SK-N-SH treated with all-trans-retinoic acid at 6 μM for 48 hours (cell line): ENCODE data around the gene HOXC10.

ENCODE experiments used
- ATAC-seq: fragments of 200-7000 bp; cut with Tn5 transposase; 3 replicates; pipeline ENCODE4 v1.9.1; 2020; ENCODE audit warnings: mild to moderate bottlenecking, moderate library complexity
- ARNTL ChIP-seq: fragments of 450-650 bp; formaldehyde crosslinking; IDR thresholded peaks from 2 replicates; pipeline ENCODE4 v1.5.0; 2020; ENCODE audit warnings: low read depth, mild to moderate bottlenecking, moderate library complexity, borderline replicate concordance
- BACH2 ChIP-seq: fragments of 250-450 bp; sonication (Bioruptor Pico); IDR thresholded peaks from 2 replicates; pipeline ENCODE4 v1.9.0; 2021; ENCODE audit warnings: mild to moderate bottlenecking, borderline replicate concordance
- CREB5 ChIP-seq: fragments of 250-450 bp; sonication (Bioruptor Pico); IDR thresholded peaks from 2 replicates; pipeline ENCODE4 v1.5.1; 2020; ENCODE audit warnings: low read depth, mild to moderate bottlenecking, moderate library complexity
- CSDC2 ChIP-seq: fragments of 250-450 bp; sonication (Bioruptor Pico); IDR thresholded peaks from 2 replicates; pipeline ENCODE4 v1.5.0; 2020; ENCODE audit warnings: mild to moderate bottlenecking, moderate library complexity
- CSRNP3 ChIP-seq: fragments of 250-450 bp; sonication (Bioruptor Pico); IDR thresholded peaks from 2 replicates; pipeline ENCODE4 v1.5.1; 2021; ENCODE audit warnings: mild to moderate bottlenecking, moderate library complexity
- ESRRG ChIP-seq: fragments of 250-450 bp; sonication (Bioruptor Pico); IDR thresholded peaks from 2 replicates; pipeline ENCODE4 v1.6.1; 2021; ENCODE audit warnings: mild to moderate bottlenecking
- GLIS3 ChIP-seq: fragments of 250-450 bp; sonication (Bioruptor Pico); IDR thresholded peaks from 2 replicates; pipeline ENCODE4 v1.5.0; 2020; ENCODE audit warnings: mild to moderate bottlenecking, moderate library complexity
- ISL1 ChIP-seq: fragments of 250-450 bp; sonication (Bioruptor Pico); IDR thresholded peaks from 2 replicates; pipeline ENCODE4 v2.1.2; 2022; ENCODE audit warnings: mild to moderate bottlenecking, moderate library complexity
- OSR1 ChIP-seq: fragments of 250-450 bp; sonication (Bioruptor Pico); IDR thresholded peaks from 2 replicates; pipeline ENCODE4 v1.8.0; 2022; ENCODE audit warnings: moderate library complexity, mild to moderate bottlenecking, inconsistent platforms
- PATZ1 ChIP-seq: fragments of 250-450 bp; sonication (Bioruptor Pico); IDR thresholded peaks from 2 replicates; pipeline ENCODE4 v1.8.0; 2020; ENCODE audit warnings: mild to moderate bottlenecking, moderate library complexity, borderline replicate concordance
- POU6F1 ChIP-seq: fragments of 250-450 bp; sonication (Bioruptor Pico); IDR thresholded peaks from 2 replicates; pipeline ENCODE4 v1.8.0; 2021; ENCODE audit warnings: low read depth, mild to moderate bottlenecking, moderate library complexity, borderline replicate concordance
- PPARA ChIP-seq: fragments of 250-450 bp; sonication (Bioruptor Pico); IDR thresholded peaks from 2 replicates; pipeline ENCODE4 v1.5.0; 2020; ENCODE audit warnings: mild to moderate bottlenecking, borderline replicate concordance
- RARB ChIP-seq: fragments of 250-450 bp; sonication (Bioruptor Pico); IDR thresholded peaks from 2 replicates; pipeline ENCODE4 v1.8.0; 2021; ENCODE audit warnings: mild to moderate bottlenecking, moderate library complexity
- SNAI2 ChIP-seq: fragments of 250-450 bp; sonication (Bioruptor Pico); IDR thresholded peaks from 2 replicates; pipeline ENCODE4 v1.5.0; 2020; ENCODE audit warnings: mild to moderate bottlenecking, moderate library complexity
- TCF4 ChIP-seq: fragments of 250-450 bp; sonication (Bioruptor Pico); IDR thresholded peaks from 2 replicates; pipeline ENCODE4 v1.8.0; 2021; ENCODE audit warnings: mild to moderate bottlenecking, moderate library complexity, borderline replicate concordance
- TSHZ2 ChIP-seq: fragments of 250-450 bp; sonication (Bioruptor Pico); IDR thresholded peaks from 2 replicates; pipeline ENCODE4 v1.5.0; 2020; ENCODE audit warnings: mild to moderate bottlenecking, moderate library complexity
- ZFP3 ChIP-seq: fragments of 250-450 bp; sonication (Bioruptor Pico); IDR thresholded peaks from 2 replicates; pipeline ENCODE4 v1.5.0; 2020; ENCODE audit warnings: mild to moderate bottlenecking, moderate library complexity
- ZFP30 ChIP-seq: fragments of 450-650 bp; formaldehyde crosslinking; IDR thresholded peaks from 2 replicates; pipeline ENCODE4 v1.5.0; 2022; ENCODE audit warnings: mild to moderate bottlenecking, moderate library complexity
- ZNF70 ChIP-seq: fragments of 450-650 bp; formaldehyde crosslinking; IDR thresholded peaks from 2 replicates; pipeline ENCODE4 v1.5.0; 2020; ENCODE audit warnings: mild to moderate bottlenecking, moderate library complexity
- ZNF8 ChIP-seq: fragments of 450-650 bp; formaldehyde crosslinking; IDR thresholded peaks from 2 replicates; pipeline ENCODE4 v1.5.0; 2020; ENCODE audit warnings: mild to moderate bottlenecking, moderate library complexity

HOXC10 gene

GRCh38 chr12:53980802-53981496 lies 4.0 kb upstream of the HOXC10 start:
- no peak for TF ChIP-seq ARNTL (CRISPR knock-in tag)
- ATAC-seq, result no peak

- TF ChIP-seq ESRRG, result no peak
- TF ChIP-seq CSDC2 (CRISPR knock-in tag), result no peak
- TF ChIP-seq OSR1 (CRISPR knock-in tag), result no peak
- no peak for TF ChIP-seq ISL1 (CRISPR knock-in tag)
- no peak for TF ChIP-seq TSHZ2 (CRISPR knock-in tag)
- no peak for TF ChIP-seq CSRNP3 (CRISPR knock-in tag)
- no peak for TF ChIP-seq GLIS3
- no peak for TF ChIP-seq POU6F1 (CRISPR knock-in tag)
- TF ChIP-seq, all 23 proteins: peak for 0
- no peak for ATAC-seq
Measured at GRCh38 chr12:53981634-53982565, 3.0 kb upstream of the HOXC10 start.

GRCh38 chr12:53982648-53983567 lies 2.0 kb upstream of the HOXC10 start:
- no peak for TF ChIP-seq BACH2
- TF ChIP-seq ARNTL (CRISPR knock-in tag), result no peak
- no peak for ATAC-seq

- no peak for ATAC-seq
- TF ChIP-seq PPARA (CRISPR knock-in tag) (no peak), GLIS3 (no peak), ZFP3 (CRISPR knock-in tag) (no peak), ISL1 (CRISPR knock-in tag) (no peak), ESRRG (no peak), TCF4 (no peak), SNAI2 (no peak), ZNF8 (no peak), CSDC2 (CRISPR knock-in tag) (no peak), ZFP30 (CRISPR knock-in tag) (no peak), POU6F1 (CRISPR knock-in tag) (no peak), CSRNP3 (CRISPR knock-in tag) (no peak), OSR1 (CRISPR knock-in tag) (no peak), ZNF70 (CRISPR knock-in tag) (no peak), RARB (no peak), BACH2 (no peak), CREB5 (CRISPR knock-in tag) (no peak), PATZ1 (CRISPR knock-in tag) (no peak)
Measured at GRCh38 chr12:53983568-53983949, 1.4 kb upstream of the HOXC10 start.
